Measurements from ENCODE around the gene KLHL29. TPM values are rescaled to one million over a fixed set of nuclear protein-coding genes. Genes with fewer than 3 reads are reported as not detected.

Gene KLHL29
- polyA plus RNA-seq, 3 donors, result 0.03 TPM; not detected in 2

- H3K27me3 ChIP-seq (ENCODE audit: control insufficient read depth in 2 of 2, insufficient read depth in 2 of 2, low read length in 2 of 2), result no peaks in the 10 kb centered on the region
- Mint-ChIP-seq H3K36me3 (peaks cover 40 to 50% of the 10 kb centered on the region in 2 donors), H3K27me3 (ENCODE audit: low read depth in 3 of 3) (peaks cover 0 to 2% (median 0%) of the 10 kb centered on the region in 3 donors), H3K27ac (no peak overlapping the region), H3K4me3 (no peak overlapping the region), H3K4me1 (peaks cover 15% of the 10 kb centered on the region), H3K9me3 (peaks cover 0 to 8% (median 0%) of the 10 kb centered on the region in 7 donors)
- H3K9me3 ChIP-seq (replicated peaks in 1 of 2; ENCODE audit: control insufficient read depth in 1 of 2, insufficient read depth in 1 of 2, low read length in 2 of 2), result no peaks in the 10 kb centered on the region
- H4K20me1 ChIP-seq (ENCODE audit: insufficient read depth, low read length), result no peaks in the 10 kb centered on the region
- H3K9ac ChIP-seq (ENCODE audit: insufficient read depth, low read length, poor library complexity, severe bottlenecking), result no peak overlapping the region
- no peaks in the 10 kb centered on the region for H3K79me2 ChIP-seq (ENCODE audit: insufficient read depth, low read length)
- H3K27ac ChIP-seq (ENCODE audit: low read depth in 1 of 2, low read length in 2 of 2), result no peak overlapping the region
- H2AFZ ChIP-seq (ENCODE audit: insufficient read depth, low read depth, low read length, poor library complexity, severe bottlenecking), result no peak overlapping the region
- 98% methylated on average over 8 of the region's 9 CpGs for WGBS (ENCODE audit: insufficient coverage)
- no peak for TF ChIP-seq CTCF (IDR thresholded peaks at IDR 0.05)
- H3K36me3 ChIP-seq (replicated peaks in 1 of 2; ENCODE audit: control insufficient read depth in 1 of 2, insufficient read depth in 2 of 2, low read length in 2 of 2), result peaks cover 14 to 58% of the 10 kb centered on the region in 2 donors
- H3K4me3 ChIP-seq (replicated peaks in 1 of 3; ENCODE audit: low read depth in 2 of 3, low read length in 3 of 3), result no peak overlapping the region
- H3K4me2 ChIP-seq (replicated peaks; ENCODE audit: extremely low read depth, low read length, poor library complexity, severe bottlenecking), result no peak overlapping the region
- peaks cover 0 to 10% of the 10 kb centered on the region in 2 donors for H3K4me1 ChIP-seq (ENCODE audit: control insufficient read depth in 1 of 2, insufficient read depth in 2 of 2, low read length in 2 of 2)
- DNase-seq, result no peak
- intact Hi-C loops (cut with micrococcal nuclease), result no loop called here
Observed at GRCh38 chr2:23707096-23707495, 322.1 kb downstream of the KLHL29 start.

GRCh38 chr2:23708771-23709170 is 323.8 kb downstream of the KLHL29 start:
- H3K36me3 ChIP-seq (replicated peaks in 1 of 2; ENCODE audit: control insufficient read depth in 1 of 2, insufficient read depth in 2 of 2, low read length in 2 of 2), result peaks cover 18 to 63% of the 10 kb centered on the region in 2 donors
- H3K4me3 Mint-ChIP-seq, result no peak overlapping the region
- no peak overlapping the region for H3K9ac ChIP-seq (ENCODE audit: insufficient read depth, low read length, poor library complexity, severe bottlenecking)
- H3K4me1 Mint-ChIP-seq, result peaks cover 23% of the 10 kb centered on the region
- H3K4me1 ChIP-seq (ENCODE audit: control insufficient read depth in 1 of 2, insufficient read depth in 2 of 2, low read length in 2 of 2), result peaks cover 7 to 19% of the 10 kb centered on the region in 2 donors
- DNase-seq, result no peak
- H3K9me3 Mint-ChIP-seq, result peaks cover 0 to 5% (median 0%) of the 10 kb centered on the region in 7 donors
- no peak overlapping the region for H3K4me3 ChIP-seq (replicated peaks in 1 of 3; ENCODE audit: low read depth in 2 of 3, low read length in 3 of 3)
- H3K27me3 Mint-ChIP-seq (ENCODE audit: low read depth in 3 of 3), result peaks cover 0 to 2% (median 0%) of the 10 kb centered on the region in 3 donors
- intact Hi-C loops (cut with micrococcal nuclease), result no loop called here
- WGBS (ENCODE audit: insufficient coverage), result 100% methylated on average over 1 of the region's 6 CpGs
- H3K36me3 Mint-ChIP-seq, result peaks cover 42 to 50% of the 10 kb centered on the region in 2 donors
- no peak for TF ChIP-seq CTCF (IDR thresholded peaks at IDR 0.05)
- H3K4me2 ChIP-seq (replicated peaks; ENCODE audit: extremely low read depth, low read length, poor library complexity, severe bottlenecking), result no peak overlapping the region
- no peaks in the 10 kb centered on the region for H3K9me3 ChIP-seq (replicated peaks in 1 of 2; ENCODE audit: control insufficient read depth in 1 of 2, insufficient read depth in 1 of 2, low read length in 2 of 2)
- no peaks in the 10 kb centered on the region for H3K79me2 ChIP-seq (ENCODE audit: insufficient read depth, low read length)
- no peak overlapping the region for H3K27ac ChIP-seq (ENCODE audit: low read depth in 1 of 2, low read length in 2 of 2)
- H2AFZ ChIP-seq (ENCODE audit: insufficient read depth, low read depth, low read length, poor library complexity, severe bottlenecking), result no peak overlapping the region
- peak overlapping the region in 1 of 7 donors; percentile 22 for H3K27ac Mint-ChIP-seq
- H4K20me1 ChIP-seq (ENCODE audit: insufficient read depth, low read length), result no peaks in the 10 kb centered on the region
- no peaks in the 10 kb centered on the region for H3K27me3 ChIP-seq (ENCODE audit: control insufficient read depth in 2 of 2, insufficient read depth in 2 of 2, low read length in 2 of 2)
